ENCODE data around the gene ZPLD1.

The ZPLD1 gene

DNA sequence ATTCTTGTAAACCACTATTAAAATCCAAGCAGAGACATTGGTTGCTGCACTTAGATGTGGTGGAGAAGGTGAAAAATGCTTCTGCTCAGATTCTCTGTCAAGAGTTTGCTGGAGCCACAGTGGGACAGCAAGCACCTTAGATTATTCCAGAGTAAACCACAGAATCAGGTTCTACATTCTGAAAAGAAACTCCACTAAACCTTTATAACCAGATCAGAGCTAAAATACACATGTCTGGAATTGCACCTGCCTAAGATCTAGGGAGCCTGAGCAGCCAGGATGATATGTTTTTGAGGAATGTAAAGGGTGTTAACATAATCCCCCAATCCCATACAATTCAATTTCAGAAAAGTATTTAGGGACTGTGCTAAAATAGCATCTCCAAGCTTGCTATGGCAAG is at the start of gene ZPLD1:
Gene ZPLD1 (plus strand): TSS at position 301 of the 400 bp plus-strand sequence. CDS start 3,473 bp downstream, outside the sequence.
- no peak for DNase-seq

DNA sequence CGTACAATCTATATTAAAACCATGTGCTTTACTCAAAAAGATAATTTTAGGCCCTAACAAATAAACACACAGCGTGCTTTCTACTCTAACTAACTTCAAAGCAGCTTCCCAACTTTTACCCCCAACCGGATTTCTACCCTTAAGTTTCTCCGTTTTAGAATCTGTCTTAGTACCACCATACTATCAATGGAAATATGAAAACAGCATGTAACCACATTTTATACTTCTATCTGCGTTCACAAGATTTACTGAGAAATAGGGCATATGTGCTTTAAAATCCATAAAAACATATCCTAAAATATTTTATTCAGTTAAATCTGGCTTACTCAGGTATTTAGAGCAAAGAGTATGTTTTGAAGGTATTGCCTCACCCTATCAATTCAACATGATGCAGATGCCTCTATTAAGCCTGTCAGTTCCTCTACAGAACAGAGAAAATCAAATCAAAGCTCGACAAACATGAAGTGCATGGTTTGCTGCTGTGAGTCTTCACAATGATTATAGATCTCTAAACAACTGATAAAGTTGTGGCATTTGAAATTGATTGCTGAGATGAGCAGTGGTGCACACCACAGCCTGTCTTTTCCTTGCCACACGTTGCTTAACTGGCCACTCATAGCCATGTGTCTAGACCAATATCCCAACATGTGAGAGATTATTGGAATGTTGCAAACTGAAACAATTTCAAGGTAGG is 44.5 kb upstream of the ZPLD1 start:
- DNase-seq: no peak

DNA sequence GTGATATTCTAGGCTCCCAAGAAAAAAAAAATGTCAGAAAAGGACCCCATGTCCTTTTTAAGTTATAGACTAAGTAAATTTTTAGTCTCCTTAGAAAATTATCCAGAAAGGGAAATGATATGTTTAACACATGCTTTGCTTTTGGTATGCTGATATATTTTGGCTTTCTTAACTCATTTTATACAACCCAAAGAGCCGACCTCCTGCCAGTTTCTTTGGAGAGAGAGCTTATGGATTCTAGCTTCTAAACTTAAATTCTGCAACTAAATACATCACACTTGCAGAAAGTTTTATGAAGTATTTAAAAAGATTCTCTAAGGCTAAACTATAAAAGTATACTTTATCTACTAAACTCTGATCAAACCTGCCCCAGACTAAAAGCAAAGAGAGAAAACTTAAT is 43.9 kb upstream of the ZPLD1 start:
- no peak for DNase-seq

DNA sequence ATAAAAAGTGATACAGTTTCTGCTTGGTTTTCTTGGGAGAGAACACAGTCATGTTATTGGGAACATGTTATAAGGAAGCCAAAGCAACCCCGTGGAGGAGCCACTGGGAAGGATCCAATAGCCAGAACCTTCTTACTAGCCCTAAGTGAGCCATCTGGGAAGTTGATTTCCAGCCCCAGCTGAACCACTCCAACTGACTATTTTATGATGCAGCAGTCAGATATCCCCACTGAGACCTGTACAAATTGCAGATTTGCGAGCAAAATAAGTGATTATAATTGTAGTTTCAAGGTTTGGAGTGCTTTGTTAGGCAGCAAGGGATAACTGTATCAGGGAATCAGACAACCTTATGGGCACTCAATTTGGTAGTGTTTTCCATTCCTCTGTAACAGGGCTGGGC is 43.3 kb upstream of the ZPLD1 start:
- DNase-seq: no peak

DNA sequence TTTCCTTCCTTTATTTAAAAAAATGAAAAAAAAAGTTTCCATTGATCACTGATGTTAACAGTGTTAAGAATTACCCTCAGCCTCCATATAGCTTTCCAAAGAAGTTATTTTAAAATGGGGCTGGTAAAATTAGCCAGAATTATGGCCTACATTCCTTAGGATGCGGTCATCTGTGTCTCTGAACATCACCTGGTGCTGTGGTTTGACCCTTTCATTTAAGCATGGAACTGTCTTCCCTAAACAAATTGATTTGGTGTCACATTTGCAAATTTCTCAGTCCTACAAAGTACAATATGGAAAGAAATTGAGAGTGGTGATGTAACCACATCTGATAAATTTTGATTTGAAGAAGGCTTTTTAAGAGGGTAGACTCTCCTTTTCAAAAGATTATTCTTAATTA is 40.3 kb upstream of the ZPLD1 start:
- DNase-seq: no peak

DNA sequence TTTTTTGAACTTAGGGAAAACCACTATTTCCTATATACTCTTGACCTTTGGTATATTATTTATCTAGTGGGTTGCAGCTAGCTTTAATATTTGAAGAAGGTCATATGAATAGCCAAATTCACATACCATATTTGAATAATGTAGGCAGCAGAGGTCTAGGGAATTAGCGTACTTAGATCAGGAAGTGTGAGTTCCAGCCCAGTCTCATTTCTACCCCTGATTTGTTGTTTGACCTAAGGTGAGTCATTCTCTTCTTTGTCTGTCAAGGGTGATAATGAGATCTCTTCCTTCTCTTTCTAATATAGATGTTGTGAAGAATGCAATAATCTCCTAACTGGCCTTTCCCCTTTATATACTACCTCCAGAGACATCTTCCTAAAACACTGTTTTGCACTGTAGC is 36.6 kb upstream of the ZPLD1 start:
- no peak for DNase-seq

DNA sequence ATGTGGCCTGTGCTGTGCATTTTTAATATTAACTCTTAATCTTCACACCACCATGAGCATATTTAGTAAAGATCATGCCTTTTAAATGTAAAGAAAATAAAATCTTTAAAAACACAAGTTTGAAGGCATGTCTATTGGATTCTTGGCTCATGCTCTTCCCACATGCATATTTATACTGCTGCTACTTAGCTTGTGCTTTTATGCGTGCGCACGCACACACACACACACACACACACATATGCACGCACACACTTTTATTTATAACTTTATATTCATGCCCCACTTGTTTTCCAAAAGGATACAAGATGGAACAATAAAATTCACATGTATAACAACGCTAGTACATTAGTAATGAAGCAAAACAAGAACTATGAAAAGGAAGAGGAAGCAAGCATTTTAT is 36.1 kb upstream of the ZPLD1 start:
- DNase-seq: no peak

DNA sequence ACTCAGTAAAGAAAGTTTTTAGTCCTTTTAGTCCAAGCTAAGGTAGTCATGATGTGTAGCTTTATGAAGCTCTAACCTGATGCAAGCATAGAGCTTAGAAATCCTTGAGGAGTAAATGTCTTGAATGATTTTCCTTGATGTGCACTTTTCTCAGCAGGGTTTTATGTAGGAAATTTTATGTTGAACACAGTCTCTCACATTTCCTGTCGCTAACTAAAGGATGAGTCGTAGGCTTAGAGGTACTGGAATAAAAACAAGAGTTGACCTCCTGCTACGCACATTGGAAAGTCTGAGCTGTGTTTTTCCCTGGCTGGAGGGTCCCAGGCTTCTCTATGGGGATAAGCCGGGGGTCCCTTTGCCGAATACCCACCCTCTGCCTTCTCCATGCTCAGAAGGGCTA is 34.7 kb upstream of the ZPLD1 start:
- peak; percentile 71 for DNase-seq

DNA sequence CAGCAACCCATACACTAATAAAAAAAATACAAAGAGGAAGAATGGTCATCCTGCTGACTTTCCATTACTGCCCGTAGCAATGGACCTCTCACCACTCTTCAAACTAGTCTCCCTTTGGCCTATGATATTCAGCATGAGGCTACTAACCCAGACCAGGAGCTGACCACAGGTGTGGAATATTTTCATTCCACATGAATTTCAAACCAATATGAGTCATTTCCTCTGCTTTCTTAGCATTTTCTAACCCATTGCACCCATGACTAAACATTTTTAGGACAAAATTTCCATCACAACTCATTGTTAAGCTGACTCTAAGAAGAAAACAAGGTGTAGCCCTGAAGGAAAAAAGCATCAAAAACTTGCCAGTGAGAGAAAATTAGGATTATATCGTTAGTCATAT is 34.0 kb upstream of the ZPLD1 start:
- DNase-seq: peak; percentile 82

DNA sequence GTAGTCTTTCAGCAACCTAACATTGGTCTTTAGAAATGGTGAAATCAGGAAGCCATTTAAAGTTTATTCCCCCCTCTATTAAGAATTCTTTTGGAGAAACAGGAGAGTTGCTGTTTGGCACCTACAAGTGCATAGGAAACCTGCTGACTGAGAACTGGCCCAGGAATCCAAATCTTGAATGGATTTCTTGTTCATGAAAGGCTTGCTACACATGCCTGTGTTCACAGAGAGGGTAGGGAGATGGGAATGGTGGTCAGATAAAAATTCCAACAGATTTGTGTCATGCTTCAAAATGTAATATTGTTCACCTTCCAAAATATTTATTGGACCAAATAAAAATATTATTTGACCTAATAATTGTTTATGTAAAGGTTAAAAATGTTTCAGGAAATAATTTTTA is 24.2 kb upstream of the ZPLD1 start:
- DNase-seq: no peak

DNA sequence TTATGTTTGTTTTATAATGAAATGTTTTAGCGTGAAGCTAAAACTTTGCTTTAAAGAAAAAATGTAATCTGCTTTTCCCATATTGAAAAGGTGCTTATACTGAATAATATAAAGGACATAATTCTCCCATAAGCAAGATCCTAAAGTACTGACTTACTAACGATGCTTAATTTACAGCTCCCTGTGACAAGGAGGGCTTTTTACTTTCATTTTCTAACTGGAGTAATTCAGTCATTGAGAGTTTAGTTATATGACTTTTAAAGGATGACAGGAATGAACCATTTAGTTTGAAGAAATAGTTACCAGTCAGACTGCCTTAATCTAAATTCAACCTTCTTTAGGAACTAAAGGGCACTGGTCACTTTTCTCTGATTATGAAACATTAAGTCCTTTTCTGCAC is 19.3 kb upstream of the ZPLD1 start:
- peak; percentile 21 for DNase-seq

DNA sequence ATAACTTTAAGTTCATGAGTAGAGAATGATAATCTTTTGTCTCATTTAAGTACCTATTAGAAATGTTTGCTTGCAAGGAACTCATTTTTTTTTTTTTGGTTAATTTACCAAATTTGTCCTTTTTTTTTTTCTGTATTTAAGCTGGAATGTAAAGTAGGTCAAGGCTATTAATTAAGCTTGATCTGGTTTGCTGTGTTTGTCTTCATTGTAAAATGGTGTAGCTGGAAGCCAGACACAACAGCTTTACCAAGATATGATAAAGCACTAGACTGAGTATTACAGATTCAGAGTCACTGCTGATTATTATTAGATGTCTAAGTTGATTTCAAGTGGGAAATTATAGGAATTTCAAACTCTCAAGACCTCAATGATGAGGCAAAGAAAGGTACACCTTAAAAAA is 15.0 kb upstream of the ZPLD1 start:
- no peak for DNase-seq

DNA sequence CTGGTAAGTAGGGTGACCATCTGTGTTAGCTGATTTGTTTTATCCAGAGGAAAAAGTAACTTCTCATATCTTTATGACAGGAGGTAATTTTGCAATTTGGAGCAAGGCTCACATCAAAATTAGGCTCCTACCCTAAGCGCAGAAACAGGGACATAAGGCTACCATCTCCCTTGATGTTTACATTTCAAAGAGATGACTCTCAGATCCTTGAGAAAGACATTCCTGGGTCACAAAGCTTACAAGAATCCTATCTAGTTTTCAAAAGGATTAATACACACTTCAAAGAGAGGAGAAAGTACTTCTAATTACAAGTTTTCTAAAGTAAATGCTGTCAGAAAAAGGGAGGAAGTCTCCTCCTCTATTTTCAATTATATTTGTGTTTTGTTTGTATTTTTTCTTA is 7.0 kb downstream of the ZPLD1 start:
- DNase-seq: peak; percentile 61

DNA sequence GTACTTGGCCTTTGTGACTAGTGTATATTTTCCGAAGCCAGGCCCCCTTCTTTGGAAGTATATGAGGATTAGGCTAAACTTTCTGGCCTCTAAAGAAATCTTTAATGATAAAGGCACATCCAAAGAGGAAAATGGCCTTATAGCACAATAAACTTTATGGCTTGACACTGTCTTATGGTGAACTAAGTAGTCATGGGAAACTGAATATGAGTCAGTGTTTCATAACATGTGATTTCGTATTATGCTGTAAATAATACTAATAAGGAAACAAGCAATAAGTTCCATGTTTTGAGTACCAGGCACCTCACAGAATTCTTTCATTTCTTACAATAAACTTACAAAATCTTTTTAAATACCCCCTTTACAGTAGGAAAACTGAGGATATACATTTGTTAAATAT is 8.2 kb downstream of the ZPLD1 start:
- peak; percentile 44 for DNase-seq

DNA sequence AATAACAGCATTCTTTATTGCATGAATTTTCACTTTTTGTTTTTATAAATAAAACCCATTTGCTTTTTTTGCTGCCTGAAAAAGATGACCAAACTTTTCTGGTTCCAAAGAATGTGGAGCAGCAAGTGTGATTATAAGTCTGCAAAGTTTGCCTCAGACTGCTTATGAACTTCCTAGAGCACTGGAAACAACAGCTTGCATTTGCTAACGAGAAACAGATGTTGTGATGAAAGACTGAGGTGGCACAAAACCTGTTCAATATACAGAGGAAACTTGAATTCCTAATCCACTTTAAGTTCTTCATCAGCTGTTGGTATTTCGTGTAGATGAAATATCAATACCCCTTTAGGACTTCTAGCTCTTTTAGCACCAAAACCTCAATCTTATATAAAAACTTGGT is 9.3 kb downstream of the ZPLD1 start:
- DNase-seq: peak; percentile 62

DNA sequence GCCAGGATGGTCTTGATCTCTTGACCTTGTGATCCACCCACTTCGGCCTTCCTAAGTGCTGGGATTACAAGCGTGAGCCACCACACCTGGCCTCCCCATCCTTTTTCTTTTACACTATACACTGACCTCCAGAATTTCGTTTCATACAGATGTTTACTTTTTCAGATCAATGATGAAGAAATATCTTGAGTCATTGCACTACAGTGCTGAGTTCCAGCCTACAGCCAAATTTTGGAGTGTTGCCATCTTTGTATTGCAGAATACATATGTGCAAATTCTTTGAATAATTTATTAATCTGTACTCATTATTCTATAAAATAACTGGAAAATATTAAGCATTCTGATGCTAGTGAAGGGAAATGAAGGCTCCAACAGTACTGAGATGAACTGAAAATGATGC is 12.5 kb downstream of the ZPLD1 start:
- DNase-seq: peak; percentile 70

DNA sequence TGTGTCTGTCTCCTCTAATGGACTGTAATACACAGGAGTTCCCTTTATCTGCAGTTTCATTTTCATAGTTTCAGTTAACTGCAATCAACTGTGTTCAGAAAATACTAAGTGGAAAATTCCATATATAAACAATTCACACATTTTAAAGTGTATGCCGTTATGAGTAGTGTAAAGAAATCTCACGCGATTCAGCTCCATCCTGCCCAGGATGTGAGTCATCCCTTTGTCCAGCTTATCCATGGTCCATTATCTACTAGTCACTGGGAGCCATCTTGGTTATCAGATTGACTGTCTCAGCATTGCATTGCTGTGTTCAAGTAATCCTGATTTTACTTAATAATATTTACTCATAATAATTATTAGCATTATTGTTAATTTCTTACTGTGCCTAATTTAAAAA is 14.5 kb downstream of the ZPLD1 start:
- DNase-seq: peak; percentile 47

DNA sequence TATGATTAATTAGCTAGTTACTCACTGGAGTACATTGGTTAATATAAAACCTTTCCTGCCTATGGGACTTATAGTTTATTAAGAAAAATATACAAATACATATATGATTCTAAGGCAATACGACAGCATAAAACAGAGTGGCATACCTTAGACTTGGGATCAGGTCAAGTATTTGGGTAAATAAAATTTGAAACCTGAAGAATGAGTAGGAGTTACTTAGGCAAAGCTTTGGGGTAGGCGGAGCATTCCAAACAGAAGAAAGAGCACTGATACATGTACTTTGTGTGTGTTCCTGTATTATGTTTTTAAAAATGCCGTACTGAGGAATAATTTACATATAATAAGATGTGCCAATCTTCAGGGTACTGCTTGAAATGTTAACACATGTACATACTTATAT is 15.1 kb downstream of the ZPLD1 start:
- DNase-seq: no peak

DNA sequence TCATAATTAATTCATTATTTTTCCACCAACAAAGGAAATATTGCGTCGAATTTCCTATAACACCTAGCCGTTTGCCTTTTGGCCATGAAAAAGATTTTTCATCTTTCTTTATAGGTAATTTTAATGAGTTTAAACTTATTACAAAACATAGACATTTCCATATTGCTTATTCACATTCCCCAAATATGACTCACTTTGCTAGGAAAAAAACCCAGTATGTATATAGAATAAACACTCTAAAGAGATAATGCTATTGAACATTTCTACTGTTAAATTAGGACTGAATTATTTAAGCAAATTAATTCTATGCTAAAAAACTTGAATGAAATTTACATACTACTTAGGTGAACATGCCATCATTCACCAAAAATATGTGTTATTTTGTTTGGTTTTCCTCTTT is 16.2 kb downstream of the ZPLD1 start:
- no peak for DNase-seq

DNA sequence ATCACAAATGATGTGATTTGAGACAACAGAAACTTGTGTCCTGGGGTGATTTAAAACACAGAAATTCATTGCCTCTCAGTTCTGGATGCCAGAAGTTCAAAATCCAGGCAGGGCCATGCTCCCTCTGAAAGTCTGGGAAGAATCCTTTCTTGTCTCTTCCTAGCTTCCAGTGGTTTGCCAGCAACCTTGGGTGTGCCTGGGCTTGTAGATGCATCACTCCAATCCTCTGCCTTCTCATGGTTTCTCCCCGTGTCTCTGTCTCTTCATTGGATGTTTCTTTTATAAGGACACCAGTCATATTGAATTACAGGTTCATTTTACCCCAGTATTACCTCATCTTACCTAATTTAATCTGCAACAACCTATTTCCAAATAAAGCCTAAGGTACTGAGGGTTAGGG is 16.7 kb downstream of the ZPLD1 start:
- no peak for DNase-seq

DNA sequence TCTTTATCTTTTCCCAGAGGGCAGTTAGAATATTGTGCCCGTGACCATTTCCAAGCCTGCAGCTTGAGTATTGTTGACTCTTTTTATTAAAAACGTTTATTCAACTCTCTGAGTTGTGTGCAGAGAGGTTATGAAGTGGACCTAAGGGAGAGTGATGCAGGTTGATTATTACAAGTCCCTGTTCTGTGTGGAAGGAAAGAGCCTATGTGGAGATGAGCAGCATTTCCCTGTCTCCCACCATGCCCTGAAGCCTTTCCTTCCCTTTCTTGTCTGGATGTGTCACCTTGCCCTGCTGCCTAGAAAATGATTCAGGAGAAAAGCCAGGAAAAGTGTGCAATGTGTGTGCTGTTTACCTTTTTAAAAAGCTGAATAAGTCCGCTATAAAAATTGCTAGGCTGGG is 19.4 kb downstream of the ZPLD1 start:
- no peak for DNase-seq

DNA sequence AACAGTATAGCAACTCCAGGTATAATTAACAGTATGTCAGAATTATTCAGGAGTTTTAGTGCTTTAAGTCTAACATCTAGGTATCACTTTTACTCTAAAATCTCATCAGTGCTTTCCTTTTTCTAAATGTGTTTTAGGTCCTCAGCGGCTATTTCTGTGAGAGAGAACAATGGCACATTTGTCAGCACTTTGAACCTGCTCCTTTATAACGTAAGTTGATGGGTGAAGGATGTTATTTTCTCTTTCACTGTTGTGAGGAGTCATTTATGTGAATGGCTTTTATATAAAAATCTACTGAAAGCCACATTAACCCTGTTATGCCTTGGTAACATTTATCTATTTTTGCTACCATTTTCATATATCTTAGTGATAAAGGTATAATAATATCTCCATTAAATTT is 22.8 kb downstream of the ZPLD1 start:
- no peak for DNase-seq

DNA sequence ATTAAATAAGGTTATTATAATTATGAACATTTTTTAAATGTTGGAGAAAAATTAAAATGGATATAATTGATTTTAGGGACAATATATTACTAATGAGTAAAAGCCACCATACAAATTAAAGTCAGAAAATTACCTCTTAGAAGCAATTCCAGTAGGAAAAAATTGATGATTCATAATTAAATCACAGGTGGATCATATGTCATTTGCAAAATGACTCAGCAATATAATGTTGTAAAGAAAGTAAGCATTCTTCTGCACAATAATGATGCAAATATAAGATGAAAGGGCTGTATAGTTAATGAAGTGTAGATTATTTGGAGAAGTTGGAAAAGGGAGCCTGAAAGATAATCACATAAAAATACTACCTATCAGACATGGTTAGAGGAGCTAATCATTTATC is 25.8 kb downstream of the ZPLD1 start:
- peak; percentile 49 for DNase-seq

DNA sequence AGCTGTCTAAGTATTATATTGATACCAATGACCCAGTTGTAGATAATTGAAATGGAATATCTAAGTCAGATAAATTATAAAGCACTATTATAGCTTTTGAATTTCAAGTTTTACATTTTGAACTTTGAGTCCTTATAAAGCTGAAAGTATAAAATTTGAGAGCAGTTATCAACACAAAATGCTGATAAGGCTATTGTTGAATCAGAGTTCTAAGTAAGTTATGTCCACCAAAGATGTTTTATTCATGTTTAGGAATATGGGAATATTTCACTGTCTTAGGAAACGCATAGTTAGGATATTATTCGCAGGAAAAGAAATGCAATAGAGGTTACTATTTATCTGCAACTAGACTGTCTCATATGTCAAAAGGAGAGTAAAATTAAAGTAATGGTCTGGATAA is 29.4 kb downstream of the ZPLD1 start:
- no peak for DNase-seq

DNA sequence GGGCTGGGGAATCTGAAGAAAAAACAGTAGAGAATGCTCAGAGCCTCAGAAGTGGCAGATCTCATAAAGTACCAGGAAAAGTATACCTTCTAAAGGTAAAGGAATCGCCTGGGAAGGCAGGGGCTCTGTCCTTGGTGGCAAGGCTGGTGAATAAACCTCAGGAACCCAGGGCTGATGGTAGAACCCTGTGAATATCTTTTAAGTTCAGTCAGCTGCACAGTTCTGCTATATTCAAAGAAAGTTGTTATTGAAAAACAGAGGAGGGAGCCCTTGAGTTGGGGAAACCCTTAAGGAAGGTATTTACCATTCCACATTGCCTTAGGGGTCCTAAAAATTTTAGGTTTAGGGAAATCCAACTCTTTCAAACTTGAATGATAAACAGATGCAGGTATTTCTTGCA is 31.2 kb downstream of the ZPLD1 start:
- no peak for DNase-seq

DNA sequence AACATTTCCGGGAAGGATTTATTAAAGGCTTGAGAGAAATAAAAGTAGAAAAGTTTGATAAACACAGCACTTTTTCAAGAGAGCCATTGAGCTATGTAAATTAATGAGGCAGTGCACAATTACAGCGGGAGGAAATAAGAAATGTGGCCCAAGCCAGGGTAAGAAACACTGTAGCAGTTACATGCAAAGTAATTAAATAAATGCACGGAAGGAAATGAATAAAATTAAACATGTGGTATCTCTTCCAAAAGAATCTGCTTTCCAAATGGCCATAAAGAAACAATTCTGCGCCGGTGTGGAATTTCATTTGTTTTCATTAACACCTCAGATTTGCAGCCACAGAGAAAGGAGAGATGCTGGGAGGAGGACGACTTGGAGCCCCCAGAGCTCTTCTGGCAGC is 35.3 kb downstream of the ZPLD1 start:
- DNase-seq: no peak
